DND-41 (cell line): ENCODE data around the gene NAT9.

Experiments used
- ATAC-seq: fragments of 200-7000 bp; cut with Tn5 transposase; 3 replicates; pipeline ENCODE4 v1.9.1; 2021; ENCODE audit warnings: low read depth; ENCODE audit not compliant: insufficient read depth
- DNase-seq: peaks from one replicate; pipeline ENCODE4 v3.0.0-alpha.2; 2020
- H2AFZ ChIP-seq: 2 replicates; pipeline ENCODE4 v1.6.0; 2012; ENCODE audit warnings: low read depth, low read length
- H3K27ac ChIP-seq: 2 replicates; pipeline ENCODE4 v1.5.1; 2012; ENCODE audit warnings: low read length, inconsistent platforms
- H3K27me3 ChIP-seq: fragments of 200-600 bp; sonication (generic); 2 replicates; pipeline ENCODE4 v1.6.0; 2012; ENCODE audit warnings: low read length, mild to moderate bottlenecking, inconsistent platforms; ENCODE audit not compliant: insufficient read depth, poor library complexity
- H3K36me3 ChIP-seq: 2 replicates; pipeline ENCODE4 v1.5.1; 2012; ENCODE audit warnings: low read length, inconsistent platforms; ENCODE audit not compliant: insufficient read depth
- H3K4me1 ChIP-seq: 2 replicates; pipeline ENCODE4 v1.5.1; 2012; ENCODE audit warnings: mild to moderate bottlenecking, low read length; ENCODE audit not compliant: insufficient read depth
- H3K4me2 ChIP-seq: 2 replicates; pipeline ENCODE4 v1.6.0; 2012; ENCODE audit warnings: mild to moderate bottlenecking, moderate library complexity, low read length, inconsistent platforms; ENCODE audit not compliant: insufficient read depth
- H3K4me3 ChIP-seq, 2 experiments: fragments of 200-600 bp in 1 of 2; shearing (Covaris generic) in 1 of 2; 2 replicates each; pipeline ENCODE4 v1.5.1; 2012 to 2016; ENCODE audit warnings: inconsistent platforms in 2 of 2, low read length in 2 of 2, mild to moderate bottlenecking in 2 of 2, low read depth in 1 of 2, moderate library complexity in 1 of 2
- H3K79me2 ChIP-seq: 2 replicates; pipeline ENCODE4 v1.6.0; 2012; ENCODE audit warnings: low read length, inconsistent platforms; ENCODE audit not compliant: insufficient read depth
- H3K9ac ChIP-seq: 2 replicates; pipeline ENCODE4 v1.6.0; 2012; ENCODE audit warnings: low read depth, mild to moderate bottlenecking, inconsistent platforms, low read length, moderate library complexity
- H3K9me3 ChIP-seq: 2 replicates; pipeline ENCODE4 v1.5.1; 2012; ENCODE audit warnings: low read length, moderate library complexity, mild to moderate bottlenecking, inconsistent platforms; ENCODE audit not compliant: insufficient read depth, severe bottlenecking
- H4K20me1 ChIP-seq: 2 replicates; pipeline ENCODE4 v1.6.0; 2012; ENCODE audit warnings: low read length; ENCODE audit not compliant: insufficient read depth
- EZH2 ChIP-seq: IDR thresholded peaks from 3 replicates; pipeline ENCODE4 v1.6.1; 2012; ENCODE audit warnings: borderline replicate concordance, low read depth, mild to moderate bottlenecking, moderate library complexity, low read length, inconsistent platforms; ENCODE audit not compliant: severe bottlenecking
- TF ChIP-seq, protein P1 (sequence below): IDR thresholded peaks from 2 replicates; pipeline ENCODE4 v1.5.1; 2012; ENCODE audit warnings: borderline replicate concordance, low read length, moderate library complexity, mild to moderate bottlenecking; ENCODE audit not compliant: poor library complexity, severe bottlenecking; ENCODE audit errors: extremely low read depth

Gene NAT9

DNA sequence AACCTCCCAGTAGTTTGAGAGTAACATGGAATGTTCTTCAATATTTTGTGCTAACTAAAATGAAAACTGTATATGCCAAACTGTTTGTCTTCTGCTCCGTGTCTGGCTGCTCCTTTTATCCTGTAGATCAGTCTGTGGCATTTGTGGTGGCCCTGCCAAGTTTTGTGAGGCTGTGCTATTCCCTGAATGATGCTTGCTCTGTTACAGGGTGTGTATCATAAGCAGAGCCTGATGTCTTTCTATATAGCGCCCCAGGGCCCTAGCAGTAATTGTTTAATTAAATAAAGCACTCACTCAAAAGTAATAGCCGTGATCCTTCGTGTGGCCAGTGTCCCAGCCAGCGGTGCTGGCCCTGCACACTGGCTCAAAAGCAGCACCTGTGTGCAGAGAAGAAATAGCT is 27.8 kb upstream of the NAT9 start:
- Histone ChIP-seq H3K27ac (no peak overlapping the region), H3K9ac (no peak overlapping the region), H4K20me1 (peaks cover 6% of the 10 kb centered on the region), H3K4me2 (no peak overlapping the region), H3K36me3 (peaks cover 29% of the 10 kb centered on the region), H3K27me3 (no peaks in the 10 kb centered on the region), H3K4me3 (no peak overlapping the region), H3K79me2 (no peaks in the 10 kb centered on the region), H2AFZ (no peak overlapping the region), H3K4me1 (no peaks in the 10 kb centered on the region), H3K9me3 (no peaks in the 10 kb centered on the region)
- DNase-seq (no peak), ATAC-seq (no peak)
- no peak for TF ChIP-seq EZH2
- TF ChIP-seq, protein P1, sequence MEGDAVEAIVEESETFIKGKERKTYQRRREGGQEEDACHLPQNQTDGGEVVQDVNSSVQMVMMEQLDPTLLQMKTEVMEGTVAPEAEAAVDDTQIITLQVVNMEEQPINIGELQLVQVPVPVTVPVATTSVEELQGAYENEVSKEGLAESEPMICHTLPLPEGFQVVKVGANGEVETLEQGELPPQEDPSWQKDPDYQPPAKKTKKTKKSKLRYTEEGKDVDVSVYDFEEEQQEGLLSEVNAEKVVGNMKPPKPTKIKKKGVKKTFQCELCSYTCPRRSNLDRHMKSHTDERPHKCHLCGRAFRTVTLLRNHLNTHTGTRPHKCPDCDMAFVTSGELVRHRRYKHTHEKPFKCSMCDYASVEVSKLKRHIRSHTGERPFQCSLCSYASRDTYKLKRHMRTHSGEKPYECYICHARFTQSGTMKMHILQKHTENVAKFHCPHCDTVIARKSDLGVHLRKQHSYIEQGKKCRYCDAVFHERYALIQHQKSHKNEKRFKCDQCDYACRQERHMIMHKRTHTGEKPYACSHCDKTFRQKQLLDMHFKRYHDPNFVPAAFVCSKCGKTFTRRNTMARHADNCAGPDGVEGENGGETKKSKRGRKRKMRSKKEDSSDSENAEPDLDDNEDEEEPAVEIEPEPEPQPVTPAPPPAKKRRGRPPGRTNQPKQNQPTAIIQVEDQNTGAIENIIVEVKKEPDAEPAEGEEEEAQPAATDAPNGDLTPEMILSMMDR: no peak

GRCh38 chr17:74803388-74803930 is 27.3 kb upstream of the NAT9 start:
- no peaks in the 10 kb centered on the region for H3K4me1 ChIP-seq
- no peaks in the 10 kb centered on the region for H3K9me3 ChIP-seq
- H3K4me2 ChIP-seq: no peak overlapping the region
- no peak overlapping the region for H3K9ac ChIP-seq
- peaks cover 33% of the 10 kb centered on the region for H3K36me3 ChIP-seq
- no peak for ATAC-seq
- H2AFZ ChIP-seq: no peak overlapping the region
- H3K27me3 ChIP-seq: no peaks in the 10 kb centered on the region
- H3K27ac ChIP-seq: no peak overlapping the region
- no peak overlapping the region for H3K4me3 ChIP-seq
- DNase-seq: no peak
- no peaks in the 10 kb centered on the region for H3K79me2 ChIP-seq
- TF ChIP-seq EZH2: no peak
- TF ChIP-seq, protein P1: no peak
- H4K20me1 ChIP-seq: peaks cover 6% of the 10 kb centered on the region

GRCh38 chr17:74801896-74802295 is 25.8 kb upstream of the NAT9 start:
- ATAC-seq: no peak
- peaks cover 38% of the 10 kb centered on the region for H3K36me3 ChIP-seq
- no peaks in the 10 kb centered on the region for H3K9me3 ChIP-seq
- no peak overlapping the region for H3K4me2 ChIP-seq
- no peaks in the 10 kb centered on the region for H3K27me3 ChIP-seq
- no peaks in the 10 kb centered on the region for H3K4me1 ChIP-seq
- H3K9ac ChIP-seq: no peak overlapping the region
- no peak overlapping the region for H2AFZ ChIP-seq
- H4K20me1 ChIP-seq: no peaks in the 10 kb centered on the region; the same call in none of the 2 replicates
- no peak for DNase-seq
- H3K4me3 ChIP-seq: no peak overlapping the region
- no peak overlapping the region for H3K27ac ChIP-seq
- no peaks in the 10 kb centered on the region for H3K79me2 ChIP-seq
- no peak for TF ChIP-seq EZH2
- TF ChIP-seq, protein P1: no peak

DNA sequence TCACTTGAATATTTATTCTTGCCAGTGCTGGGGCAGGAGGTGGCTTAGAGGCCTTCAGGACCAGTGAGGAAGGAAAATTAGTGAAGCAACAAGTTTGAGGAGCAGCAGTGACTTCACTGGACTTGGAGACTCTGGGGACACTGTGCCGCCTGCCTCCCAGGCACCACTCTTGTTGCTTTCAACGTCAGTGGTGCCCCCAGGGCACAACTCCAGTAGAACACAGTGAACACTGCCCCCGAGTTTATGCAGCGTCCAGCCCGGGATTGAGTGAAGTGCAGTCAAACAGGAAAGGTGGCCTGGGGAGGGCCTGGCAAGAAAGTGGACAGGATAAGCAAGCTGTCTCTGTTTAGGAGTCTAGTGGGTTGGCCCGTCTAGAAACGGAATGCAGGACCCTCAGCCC is 24.4 kb upstream of the NAT9 start:
- H3K4me3 ChIP-seq: no peak overlapping the region
- H3K79me2 ChIP-seq: no peaks in the 10 kb centered on the region
- TF ChIP-seq EZH2: no peak
- TF ChIP-seq, protein P1: no peak
- no peaks in the 10 kb centered on the region for H3K4me1 ChIP-seq
- no peak overlapping the region for H2AFZ ChIP-seq
- no peak overlapping the region for H3K27ac ChIP-seq
- ATAC-seq: no peak
- no peak overlapping the region for H3K9ac ChIP-seq
- no peaks in the 10 kb centered on the region for H3K9me3 ChIP-seq
- no peak overlapping the region for H3K4me2 ChIP-seq
- DNase-seq: no peak
- no peaks in the 10 kb centered on the region for H3K27me3 ChIP-seq
- no peaks in the 10 kb centered on the region; the same call in none of the 2 replicates for H4K20me1 ChIP-seq
- H3K36me3 ChIP-seq: peaks cover 42% of the 10 kb centered on the region
